ENCODE data around the gene RDH14.

The RDH14 gene

GRCh38 chr2:18559531-18560030 is 872 bp downstream of the RDH14 start:
- peak; percentile 25 for DNase-seq

- no peak for DNase-seq
These were observed 2.0 kb downstream of the RDH14 start for GRCh38 chr2:18558458-18558857.

- DNase-seq: no peak
These were observed 3.3 kb downstream of the RDH14 start for GRCh38 chr2:18557121-18557520.

GRCh38 chr2:18552351-18553077 is 7.9 kb downstream of the RDH14 start:
- DNase-seq: no peak

- no peak for DNase-seq
These were observed 8.8 kb downstream of the RDH14 start for GRCh38 chr2:18551623-18552022.

- no peak for DNase-seq
These were observed 9.3 kb downstream of the RDH14 start for GRCh38 chr2:18551169-18551568.

GRCh38 chr2:18550433-18550832 is 10.0 kb downstream of the RDH14 start:
- no peak for DNase-seq

GRCh38 chr2:18549083-18549482 is 11.4 kb downstream of the RDH14 start:
- no peak for DNase-seq

GRCh38 chr2:18548621-18549020 is 11.8 kb downstream of the RDH14 start:
- DNase-seq: no peak

GRCh38 chr2:18546567-18546966 is 13.9 kb downstream of the RDH14 start:
- DNase-seq: no peak

GRCh38 chr2:18545384-18545783 is 15.1 kb downstream of the RDH14 start:
- peak; percentile 2 for DNase-seq

GRCh38 chr2:18544171-18544570 is 16.3 kb downstream of the RDH14 start:
- no peak for DNase-seq

- DNase-seq: no peak
These were observed 19.6 kb downstream of the RDH14 start for GRCh38 chr2:18540872-18541271.

GRCh38 chr2:18536697-18537096 is 23.8 kb downstream of the RDH14 start:
- no peak for DNase-seq

GRCh38 chr2:18536100-18536499 is 24.4 kb downstream of the RDH14 start:
- no peak for DNase-seq

- peak; percentile 11 for DNase-seq
These were observed 29.3 kb downstream of the RDH14 start for GRCh38 chr2:18531194-18531593.

GRCh38 chr2:18527822-18528221 is 32.6 kb downstream of the RDH14 start:
- DNase-seq: no peak

GRCh38 chr2:18527326-18527725 is 33.1 kb downstream of the RDH14 start:
- DNase-seq: no peak

GRCh38 chr2:18526429-18526828 is 34.0 kb downstream of the RDH14 start:
- no peak for DNase-seq

GRCh38 chr2:18525852-18526251 is 34.6 kb downstream of the RDH14 start:
- DNase-seq: no peak

- no peak for DNase-seq
These were observed 35.2 kb downstream of the RDH14 start for GRCh38 chr2:18525236-18525635.

GRCh38 chr2:18522484-18523146 is 37.8 kb downstream of the RDH14 start:
- DNase-seq: no peak

GRCh38 chr2:18520451-18521425 is 39.7 kb downstream of the RDH14 start:
- DNase-seq: peak; percentile 76

Measured in kidney glomerular epithelial cell (primary cell).